ENCODE measurements around the gene ARHGAP26. TPM values are rescaled to one million over a fixed set of nuclear protein-coding genes. Genes with fewer than 3 reads are reported as not detected.

The ARHGAP26 gene
- total RNA-seq, 1 experiment from 2014 or later = 34.5 TPM

DNA sequence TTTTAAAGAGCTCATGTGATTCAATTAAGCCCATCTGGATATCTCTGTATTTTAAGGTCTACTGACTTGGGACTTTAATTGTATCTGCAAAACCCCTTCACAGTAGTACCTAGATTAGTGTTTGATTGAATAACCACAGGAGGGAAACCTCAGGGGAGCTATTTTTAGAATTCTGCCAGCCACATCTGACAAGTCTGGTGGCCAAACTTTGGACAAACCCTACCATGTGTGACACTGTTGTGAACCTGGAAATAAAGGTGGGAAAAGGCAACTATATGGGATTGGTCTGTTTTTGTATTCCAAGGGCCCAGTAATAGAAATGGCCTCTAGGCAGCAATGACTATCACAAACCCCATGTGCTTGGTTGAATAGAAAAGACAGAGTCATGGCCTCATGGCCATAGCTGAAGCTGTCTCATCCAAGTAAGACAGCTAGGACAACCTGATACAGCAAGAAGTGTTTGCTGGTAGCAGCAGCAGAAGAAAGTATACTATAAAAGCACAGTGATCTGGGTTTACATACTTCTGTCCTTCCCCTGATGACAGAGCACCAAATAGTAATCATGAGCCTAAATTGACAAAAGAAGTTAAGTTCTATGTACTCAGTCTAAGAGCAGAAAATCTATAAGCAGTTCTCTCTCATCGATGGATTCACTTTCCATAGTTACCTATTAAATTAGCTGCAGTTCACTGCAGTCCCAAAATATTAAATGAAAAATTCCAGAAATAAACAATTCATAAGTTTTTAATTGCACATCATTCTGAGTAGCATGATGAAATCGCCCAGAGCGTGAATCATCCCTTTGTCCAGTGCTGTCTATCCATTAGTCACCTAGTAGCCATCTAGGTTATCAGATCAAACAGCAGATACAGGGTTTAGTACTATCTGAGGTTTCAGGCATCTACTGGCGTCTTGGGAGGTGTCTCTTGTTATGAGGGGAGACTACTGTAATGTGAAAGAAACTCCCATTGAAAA lies 189.8 kb downstream of the ARHGAP26 start (continued):
- TF ChIP-seq, protein P1, sequence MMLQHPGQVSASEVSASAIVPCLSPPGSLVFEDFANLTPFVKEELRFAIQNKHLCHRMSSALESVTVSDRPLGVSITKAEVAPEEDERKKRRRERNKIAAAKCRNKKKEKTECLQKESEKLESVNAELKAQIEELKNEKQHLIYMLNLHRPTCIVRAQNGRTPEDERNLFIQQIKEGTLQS (IDR thresholded peaks at IDR 0.05) = peak; percentile 92
- TF ChIP-seq, protein P2, sequence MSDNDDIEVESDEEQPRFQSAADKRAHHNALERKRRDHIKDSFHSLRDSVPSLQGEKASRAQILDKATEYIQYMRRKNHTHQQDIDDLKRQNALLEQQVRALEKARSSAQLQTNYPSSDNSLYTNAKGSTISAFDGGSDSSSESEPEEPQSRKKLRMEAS (IDR thresholded peaks at IDR 0.05) = peak; percentile 67
- TF ChIP-seq POLR2AphosphoS5 (IDR thresholded peaks at IDR 0.05; ENCODE audit: low read depth, low read length) = peak; percentile 55
- TF ChIP-seq ZFX (IDR thresholded peaks at IDR 0.05) = no peak

DNA sequence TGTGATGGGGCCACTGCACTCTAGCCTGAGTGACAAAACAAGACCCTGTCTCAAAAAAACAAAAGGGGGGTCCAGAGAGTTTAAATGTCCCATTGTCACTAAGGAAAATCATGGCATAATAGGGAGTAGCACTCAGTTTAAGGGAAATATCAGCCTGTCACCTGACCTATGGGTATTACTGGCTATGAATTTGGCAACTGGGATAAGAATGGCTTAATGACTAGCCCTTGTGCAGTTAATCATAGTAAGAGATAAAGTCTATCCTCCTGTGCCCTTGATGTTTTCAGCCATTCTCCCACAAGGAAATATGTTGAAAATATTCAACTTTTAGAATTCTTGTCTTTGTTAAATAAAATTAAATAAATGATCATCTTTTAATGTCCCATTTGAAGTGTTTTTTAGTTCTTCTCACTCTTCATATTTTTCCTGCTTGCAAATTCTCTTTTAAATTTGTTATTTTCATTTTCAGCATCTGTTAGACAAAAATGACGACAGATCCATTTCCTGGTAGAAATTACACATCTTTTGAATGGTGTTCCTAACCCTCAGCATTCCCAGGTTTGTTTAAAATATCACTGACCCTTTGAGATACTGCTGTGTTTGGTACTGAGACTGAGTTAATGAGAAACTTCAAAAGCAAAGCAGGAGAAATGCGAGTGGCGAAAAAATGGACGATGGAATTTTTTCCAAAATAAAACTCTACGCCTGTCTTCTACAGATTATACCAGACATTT lies 191.4 kb downstream of the ARHGAP26 start:
- no peak overlapping the region for H3K4me3 ChIP-seq (replicated peaks in 1 of 2; ENCODE audit: low read depth in 1 of 2, low read length in 2 of 2)
- H2AFZ ChIP-seq (ENCODE audit: low read depth, low read length, poor library complexity, severe bottlenecking) = no peak overlapping the region
- intact Hi-C loops (cut with micrococcal nuclease) = no loop called here
- no peak overlapping the region for H3K27ac ChIP-seq (ENCODE audit: low read depth, low read length)
- no peak for DNase-seq (ENCODE audit: low read depth, low spot score)
- ChIA-PET CTCF (no interaction called here), RAD21 (ENCODE audit: low non-redundant PET in 1 of 2, low total read pairs in 2 of 2, uncharacterized antibody in 2 of 2, unreplicated experiment in 2 of 2) (no interaction called here), POLR2A (no interaction called here)
- peaks cover 28 to 29% of the 10 kb centered on the region in 2 experiments for H3K4me1 ChIP-seq (ENCODE audit: control insufficient read depth in 1 of 2, insufficient read depth in 2 of 2, low read length in 2 of 2)
- TF ChIP-seq, protein P3, sequence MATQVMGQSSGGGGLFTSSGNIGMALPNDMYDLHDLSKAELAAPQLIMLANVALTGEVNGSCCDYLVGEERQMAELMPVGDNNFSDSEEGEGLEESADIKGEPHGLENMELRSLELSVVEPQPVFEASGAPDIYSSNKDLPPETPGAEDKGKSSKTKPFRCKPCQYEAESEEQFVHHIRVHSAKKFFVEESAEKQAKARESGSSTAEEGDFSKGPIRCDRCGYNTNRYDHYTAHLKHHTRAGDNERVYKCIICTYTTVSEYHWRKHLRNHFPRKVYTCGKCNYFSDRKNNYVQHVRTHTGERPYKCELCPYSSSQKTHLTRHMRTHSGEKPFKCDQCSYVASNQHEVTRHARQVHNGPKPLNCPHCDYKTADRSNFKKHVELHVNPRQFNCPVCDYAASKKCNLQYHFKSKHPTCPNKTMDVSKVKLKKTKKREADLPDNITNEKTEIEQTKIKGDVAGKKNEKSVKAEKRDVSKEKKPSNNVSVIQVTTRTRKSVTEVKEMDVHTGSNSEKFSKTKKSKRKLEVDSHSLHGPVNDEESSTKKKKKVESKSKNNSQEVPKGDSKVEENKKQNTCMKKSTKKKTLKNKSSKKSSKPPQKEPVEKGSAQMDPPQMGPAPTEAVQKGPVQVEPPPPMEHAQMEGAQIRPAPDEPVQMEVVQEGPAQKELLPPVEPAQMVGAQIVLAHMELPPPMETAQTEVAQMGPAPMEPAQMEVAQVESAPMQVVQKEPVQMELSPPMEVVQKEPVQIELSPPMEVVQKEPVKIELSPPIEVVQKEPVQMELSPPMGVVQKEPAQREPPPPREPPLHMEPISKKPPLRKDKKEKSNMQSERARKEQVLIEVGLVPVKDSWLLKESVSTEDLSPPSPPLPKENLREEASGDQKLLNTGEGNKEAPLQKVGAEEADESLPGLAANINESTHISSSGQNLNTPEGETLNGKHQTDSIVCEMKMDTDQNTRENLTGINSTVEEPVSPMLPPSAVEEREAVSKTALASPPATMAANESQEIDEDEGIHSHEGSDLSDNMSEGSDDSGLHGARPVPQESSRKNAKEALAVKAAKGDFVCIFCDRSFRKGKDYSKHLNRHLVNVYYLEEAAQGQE (IDR thresholded peaks at IDR 0.05; ENCODE audit: low read depth) = no peak
- no peak for TF ChIP-seq FOSL1 (IDR thresholded peaks at IDR 0.05; ENCODE audit: low read depth)
- H4K20me1 ChIP-seq (ENCODE audit: insufficient read depth) = no peaks in the 10 kb centered on the region
- H3K36me3 ChIP-seq (ENCODE audit: control insufficient read depth in 1 of 2, insufficient read depth in 2 of 2, low read length in 2 of 2) = no peaks in the 10 kb centered on the region
- no TSS peak for BruUV-seq (replicated peaks)
- no peak overlapping the region for H3K9ac ChIP-seq (ENCODE audit: low read length)
- no peaks in the 10 kb centered on the region for H3K27me3 ChIP-seq (ENCODE audit: insufficient read depth, low read length)
- H3K9me2 ChIP-seq (ENCODE audit: insufficient read depth) = no peaks in the 10 kb centered on the region
- H3K4me2 ChIP-seq (ENCODE audit: low read length) = no peak overlapping the region
- ATAC-seq = no peak
- H3K79me2 ChIP-seq (ENCODE audit: insufficient read depth, low read length) = no peaks in the 10 kb centered on the region
- no peaks in the 10 kb centered on the region for H3K9me3 ChIP-seq (ENCODE audit: control insufficient read depth in 1 of 2, insufficient read depth in 1 of 2, low read depth in 1 of 2, low read length in 2 of 2)
